Activated CD4-positive, alpha-beta T cell treated with anti-CD3 and anti-CD28 coated beads, Interleukin-2, amount 10 ng/mL, durations not matched to agents 7 days and 5 days (primary cell): Measurements from ENCODE around the gene SRSF1. TPM values are rescaled to one million over a fixed set of nuclear protein-coding genes. Genes with fewer than 3 reads are reported as not detected.

ENCODE experiments used
- CTCF ChIA-PET: fragments of 350-600 bp; sonication (Branson Sonifier 250); formaldehyde crosslinking; loops from one replicate; lab custom pipeline; 2021; ENCODE audit warnings: antibody characterized with exemption; lab: Charles Lee
- POLR2A ChIA-PET: fragments of 350-600 bp; sonication (Branson Sonifier 250); formaldehyde crosslinking; loops from one replicate; lab custom pipeline; 2021; ENCODE audit warnings: antibody characterized with exemption; lab: Charles Lee
- DNase-seq: peaks from one replicate; pipeline ENCODE4 v3.0.0-alpha.2; 2020
- H3K27ac Mint-ChIP-seq: one replicate; pipeline ENCODE4 v1.8.0; 2021; ENCODE audit warnings: mild to moderate bottlenecking, moderate library complexity, mixed read lengths
- H3K27me3 Mint-ChIP-seq: one replicate; pipeline ENCODE4 v1.8.0; 2021; ENCODE audit warnings: mixed read lengths
- H3K36me3 Mint-ChIP-seq: one replicate; pipeline ENCODE4 v1.8.0; 2021; ENCODE audit warnings: low read depth, mixed read lengths
- H3K4me1 Mint-ChIP-seq: one replicate; pipeline ENCODE4 v1.8.0; 2021; ENCODE audit warnings: mixed read lengths
- H3K4me3 Mint-ChIP-seq: one replicate; pipeline ENCODE4 v1.8.0; 2021; ENCODE audit warnings: mild to moderate bottlenecking, moderate library complexity, mixed read lengths
- H3K9me3 Mint-ChIP-seq: one replicate; pipeline ENCODE4 v1.8.0; 2021; ENCODE audit warnings: mixed read lengths
- total RNA-seq, 2 experiments: library from RNA; stranded (reverse); gene quantifications; one replicate each; pipeline ENCODE4 v1.2.3, GENCODE V29; 2021

Gene SRSF1
- total RNA-seq, 2 experiments from 2014 or later = 363 to 365 TPM

GRCh38 chr17:57955183-57955931, 51.7 kb downstream of the SRSF1 start, which contains the start of gene CUEDC1:
Gene CUEDC1, minus strand, starts transcription at chr17:57955412. Its CDS starts 69,848 bp downstream, at chr17:57885564.
- H3K27ac Mint-ChIP-seq = no peak within 1 kb of the TSS
- ChIA-PET CTCF (interaction anchor here (0.6 to 2.8 kb wide), 15 partner anchors 9 to 89 kb away, joined by 3 to 9 read pairs (median 4); no protein-coding TSS in a partner anchor), POLR2A (no interaction called here)
- H3K4me3 Mint-ChIP-seq = peak within 1 kb of the TSS; percentile 55
- H3K27me3 Mint-ChIP-seq = peaks cover 58% of the 10 kb centered on the region
- H3K9me3 Mint-ChIP-seq = no peaks in the 10 kb centered on the region
- peaks cover 27% of the 10 kb centered on the region for H3K4me1 Mint-ChIP-seq
- no peaks in the 10 kb centered on the region for H3K36me3 Mint-ChIP-seq
- peak; percentile 62 for DNase-seq

GRCh38 chr17:57954397-57955182, 52.5 kb downstream of the SRSF1 start:
- Mint-ChIP-seq H3K4me3 (peak overlapping the region; percentile 51), H3K27me3 (peaks cover 54% of the 10 kb centered on the region), H3K4me1 (peaks cover 33% of the 10 kb centered on the region), H3K9me3 (no peaks in the 10 kb centered on the region), H3K27ac (no peak overlapping the region), H3K36me3 (no peaks in the 10 kb centered on the region)
- no peak for DNase-seq
- ChIA-PET CTCF (interaction anchor here (0.7 to 2.8 kb wide), 6 partner anchors 8 to 94 kb away, joined by 3 to 9 read pairs (median 6); no protein-coding TSS in a partner anchor), POLR2A (no interaction called here)

- DNase-seq = no peak
- H3K36me3 Mint-ChIP-seq = no peaks in the 10 kb centered on the region
- H3K9me3 Mint-ChIP-seq = no peaks in the 10 kb centered on the region
- H3K4me1 Mint-ChIP-seq = peaks cover 39% of the 10 kb centered on the region
- POLR2A ChIA-PET = no interaction called here
- peak overlapping the region; percentile 51 for H3K4me3 Mint-ChIP-seq
- no peak overlapping the region for H3K27ac Mint-ChIP-seq
- peaks cover 47% of the 10 kb centered on the region for H3K27me3 Mint-ChIP-seq
- CTCF ChIA-PET = interaction anchor here (0.7 to 2.3 kb wide), 7 partner anchors 9 to 93 kb away, joined by 3 to 9 read pairs (median 4); no protein-coding TSS in a partner anchor
Measured at GRCh38 chr17:57953705-57954396, 53.2 kb downstream of the SRSF1 start.

Other genes with a start within 250 kb of the SRSF1 start
- 10 to 100 TPM; 27.1 to 38.4 TPM for gene MRPS23, start 157.2 kb downstream of the SRSF1 start, total RNA-seq
- under 1 TPM in 1 of 2 experiments, not detected in 1; 0.47 TPM for gene CUEDC1, start 51.8 kb downstream of the SRSF1 start, total RNA-seq
- 10 to 100 TPM; 46.7 to 52.0 TPM for gene VEZF1, start 19.0 kb downstream of the SRSF1 start, total RNA-seq
- 10 to 100 TPM; 30.1 to 31.9 TPM for gene DYNLL2, start 76.2 kb upstream of the SRSF1 start, total RNA-seq
- under 1 TPM; 0.54 to 0.77 TPM for gene OR4D1, start 141.1 kb upstream of the SRSF1 start, total RNA-seq
- gene OR4D2, start 159.7 kb upstream of the SRSF1 start, total RNA-seq = not detected
- not detected for gene EPX, start 185.5 kb upstream of the SRSF1 start, total RNA-seq
- 10 to 100 TPM; 17.6 to 18.5 TPM for gene MKS1, start 212.0 kb upstream of the SRSF1 start, total RNA-seq
- gene LPO, start 231.3 kb upstream of the SRSF1 start, total RNA-seq = not detected